Prostate gland (tissue), 2 donors: ENCODE results near the gene PSIP1. TPM values are rescaled to one million over a fixed set of nuclear protein-coding genes. Genes with fewer than 3 reads are reported as not detected.

ENCODE experiments used
- DNase-seq: peaks from one replicate; pipeline ENCODE4 v3.0.0-alpha.2; 2019; ENCODE audit warnings: low spot score
- H3K27ac ChIP-seq, 2 donors: fragments of 200-600 bp; sonication (generic); 2 replicates each; pipeline ENCODE4 v1.5.1; 2017 to 2019
- H3K27me3 ChIP-seq: fragments of 200-600 bp; sonication (generic); replicated peaks from 2 replicates; pipeline ENCODE4 v1.5.1; 2019; ENCODE audit not compliant: insufficient read depth
- H3K36me3 ChIP-seq, 2 donors: fragments of 200-600 bp; sonication (generic); 1 replicate in 1 of 2; 2 replicates in 1 of 2; pipeline versions ENCODE4 v1.5.1 to v1.8.1; 2017 to 2019
- H3K4me1 ChIP-seq: fragments of 200-600 bp; sonication (generic); replicated peaks from 2 replicates; pipeline ENCODE4 v1.5.1; 2019
- H3K4me3 ChIP-seq, 2 donors: fragments of 200-600 bp; sonication (generic); 2 replicates each; pipeline ENCODE4 v1.5.1; 2017 to 2019
- H3K9me3 ChIP-seq: fragments of 200-600 bp; sonication (generic); 2 replicates; pipeline ENCODE4 v1.5.1; 2017
- CTCF ChIP-seq, 4 experiments: fragments of 200-600 bp in 2 of 4; fragments of 450-650 bp in 2 of 4; sonication (generic) in 2 of 4; IDR thresholded peaks; 1 replicate in 3 of 4; 2 replicates in 1 of 4; pipeline ENCODE4 v1.5.1; 2016 to 2019; ENCODE audit warnings: antibody characterized with exemption in 4 of 4, mild to moderate bottlenecking in 2 of 4, moderate library complexity in 2 of 4
- POLR2A ChIP-seq: fragments of 450-650 bp; IDR thresholded peaks from one replicate; pipeline ENCODE4 v1.6.1; 2016; ENCODE audit warnings: antibody characterized with exemption, mild to moderate bottlenecking
- POLR2AphosphoS5 ChIP-seq: sonication (generic); formaldehyde crosslinking; IDR thresholded peaks from one replicate; pipeline ENCODE4 v1.6.1; 2017; ENCODE audit warnings: antibody characterized with exemption
- WGBS: methylation state at CpG from one replicate; pipeline ENCODE4 v1.1.5; 2018; 5-methylcytosine and 5-hydroxymethylcytosine counted together
- intact Hi-C: fragments of 100-400 bp; cut with DNase I; formaldehyde crosslinking; loops from one replicate; pipeline ENCODE4 v1.14.2; 2022
- total RNA-seq, 2 donors: library from RNA; depleted of rRNA; stranded (reverse); fragments of >200 nt; gene quantifications; one replicate each; pipeline ENCODE4 v1.1.0, GENCODE V29; 2016

The PSIP1 gene
- total RNA-seq, 2 donors from 2014 or later, result 65.3 to 69.6 TPM

GRCh38 chr9:15501803-15502202 lies 9.0 kb downstream of the PSIP1 start:
- DNase-seq, result no peak
- intact Hi-C loops, result no loop called here
- TF ChIP-seq POLR2A (no peak), POLR2AphosphoS5 (no peak), CTCF (IDR thresholded peaks at IDR 0.05) (no peak)
- H3K4me3 ChIP-seq, result no peak overlapping the region
- H3K36me3 ChIP-seq, result no peaks in the 10 kb centered on the region
- H3K27me3 ChIP-seq, result no peaks in the 10 kb centered on the region
- no peaks in the 10 kb centered on the region for H3K9me3 ChIP-seq
- H3K27ac ChIP-seq, result no peak overlapping the region
- H3K4me1 ChIP-seq, result no peaks in the 10 kb centered on the region
- WGBS, result 91% methylated on average over 5 of the region's 5 CpGs

GRCh38 chr9:15501179-15501578 lies 9.6 kb downstream of the PSIP1 start:
- no peak for DNase-seq
- WGBS, result 44% methylated on average over 6 of the region's 6 CpGs
- intact Hi-C loops, result no loop called here
- Histone ChIP-seq H3K4me3 (no peak overlapping the region), H3K4me1 (no peaks in the 10 kb centered on the region), H3K27me3 (no peaks in the 10 kb centered on the region), H3K36me3 (no peaks in the 10 kb centered on the region), H3K9me3 (no peaks in the 10 kb centered on the region), H3K27ac (no peak overlapping the region)
- no peak for TF ChIP-seq POLR2AphosphoS5
- TF ChIP-seq CTCF (IDR thresholded peaks at IDR 0.05), result no peak
- no peak for TF ChIP-seq POLR2A

- DNase-seq, result no peak
- Histone ChIP-seq H3K36me3 (no peaks in the 10 kb centered on the region), H3K4me3 (no peak overlapping the region), H3K27me3 (no peaks in the 10 kb centered on the region), H3K9me3 (no peaks in the 10 kb centered on the region), H3K4me1 (no peaks in the 10 kb centered on the region), H3K27ac (no peak overlapping the region)
- TF ChIP-seq POLR2AphosphoS5 (no peak), CTCF (IDR thresholded peaks at IDR 0.05) (no peak), POLR2A (no peak)
- intact Hi-C loops, result no loop called here
- WGBS, result 62% methylated on average over 2 of the region's 2 CpGs
Measured at GRCh38 chr9:15499139-15499538, 11.6 kb downstream of the PSIP1 start.

- TF ChIP-seq CTCF (IDR thresholded peaks at IDR 0.05) (no peak), POLR2A (no peak), POLR2AphosphoS5 (no peak)
- Histone ChIP-seq H3K36me3 (no peaks in the 10 kb centered on the region), H3K27me3 (no peaks in the 10 kb centered on the region), H3K4me3 (no peak overlapping the region), H3K27ac (no peak overlapping the region), H3K9me3 (no peaks in the 10 kb centered on the region), H3K4me1 (no peaks in the 10 kb centered on the region)
- DNase-seq, result no peak
- 96% methylated on average over 13 of the region's 13 CpGs for WGBS
- intact Hi-C loops, result no loop called here
Measured at GRCh38 chr9:15498246-15498995, 12.3 kb downstream of the PSIP1 start.

- Histone ChIP-seq H3K36me3 (no peaks in the 10 kb centered on the region), H3K4me3 (no peak overlapping the region), H3K27ac (no peak overlapping the region), H3K4me1 (peaks cover 5% of the 10 kb centered on the region), H3K27me3 (no peaks in the 10 kb centered on the region), H3K9me3 (no peaks in the 10 kb centered on the region)
- WGBS, result 94% methylated on average over 12 of the region's 13 CpGs
- TF ChIP-seq CTCF (IDR thresholded peaks at IDR 0.05) (no peak), POLR2A (no peak), POLR2AphosphoS5 (no peak)
- no peak for DNase-seq
- intact Hi-C loops, result no loop called here
Measured at GRCh38 chr9:15492485-15493150, 18.2 kb downstream of the PSIP1 start.
